ENCODE data around the gene SRGAP3.
A peak's percentile ranks its signal among the peaks of the same experiment; 100 is the strongest.

Gene SRGAP3

GRCh38 chr3:9030034-9030433 lies 219.4 kb downstream of the SRGAP3 start:
- no peak for DNase-seq

GRCh38 chr3:9028134-9028533 lies 221.3 kb downstream of the SRGAP3 start:
- DNase-seq = peak in 56 of 58 donors; percentile 12 to 93 (median 77)

GRCh38 chr3:9026320-9027045 lies 223.0 kb downstream of the SRGAP3 start:
- DNase-seq = peak in 13 of 58 donors; percentile 6 to 64 (median 23)

GRCh38 chr3:9024341-9024740 lies 225.1 kb downstream of the SRGAP3 start:
- DNase-seq = no peak

- DNase-seq = no peak
Measured at GRCh38 chr3:9023226-9023590, 226.2 kb downstream of the SRGAP3 start.

GRCh38 chr3:9022305-9023225 lies 226.9 kb downstream of the SRGAP3 start:
- DNase-seq = peak in 8 of 58 donors; percentile 23 to 65 (median 51)

GRCh38 chr3:9021271-9022009 lies 228.0 kb downstream of the SRGAP3 start:
- DNase-seq = no peak

GRCh38 chr3:9020426-9020825 lies 229.0 kb downstream of the SRGAP3 start:
- no peak for DNase-seq

GRCh38 chr3:9019259-9019961 lies 230.0 kb downstream of the SRGAP3 start:
- peak in 3 of 58 donors; percentile 6 to 56 (median 13) for DNase-seq

- DNase-seq = no peak
Measured at GRCh38 chr3:9015250-9015649, 234.2 kb downstream of the SRGAP3 start.

GRCh38 chr3:9013782-9014563 lies 235.5 kb downstream of the SRGAP3 start:
- no peak for DNase-seq

- DNase-seq = no peak
Measured at GRCh38 chr3:9012521-9012920, 236.9 kb downstream of the SRGAP3 start.

GRCh38 chr3:9009976-9010545 lies 239.4 kb downstream of the SRGAP3 start:
- no peak for DNase-seq

- DNase-seq = no peak
Measured at GRCh38 chr3:9008550-9009255, 240.7 kb downstream of the SRGAP3 start.

GRCh38 chr3:9007928-9008327 lies 241.5 kb downstream of the SRGAP3 start:
- no peak for DNase-seq

- DNase-seq = no peak
Measured at GRCh38 chr3:9007213-9007612, 242.2 kb downstream of the SRGAP3 start.

- no peak for DNase-seq
Measured at GRCh38 chr3:9000041-9000440, 249.4 kb downstream of the SRGAP3 start.

- no peak for DNase-seq
Measured at GRCh38 chr3:8997151-8997550, 252.3 kb downstream of the SRGAP3 start.

- DNase-seq = peak in 50 of 58 donors; percentile 15 to 73 (median 48)
Measured at GRCh38 chr3:8996681-8997121, 252.7 kb downstream of the SRGAP3 start.
